H9 (cell line): ENCODE results near the gene PARD3. TPM values are rescaled to one million over a fixed set of nuclear protein-coding genes. Genes with fewer than 3 reads are reported as not detected.

ENCODE experiments used
- DNase-seq: peaks from one replicate; pipeline ENCODE4 v3.0.0-alpha.2; 2017
- H2AFZ ChIP-seq: one replicate; pipeline ENCODE4 v1.6.1; 2013; ENCODE audit warnings: mild to moderate bottlenecking, low read length, control low read depth, moderate library complexity
- H2AK5ac ChIP-seq: 2 replicates; pipeline ENCODE4 v1.6.1; 2013; ENCODE audit warnings: low read length, control low read depth, mixed read lengths; ENCODE audit not compliant: insufficient read length
- H2BK120ac ChIP-seq: one replicate; pipeline ENCODE4 v1.6.1; 2013; ENCODE audit warnings: low read depth, mild to moderate bottlenecking, low read length, control low read depth, inconsistent platforms; ENCODE audit not compliant: poor library complexity, severe bottlenecking
- H2BK12ac ChIP-seq: 2 replicates; pipeline ENCODE4 v1.6.1; 2013; ENCODE audit warnings: low read length, control low read depth, mixed read lengths, low read depth; ENCODE audit not compliant: insufficient read length
- H2BK15ac ChIP-seq: 2 replicates; pipeline ENCODE4 v1.6.1; 2013; ENCODE audit warnings: low read depth, low read length, control low read depth
- H2BK20ac ChIP-seq: one replicate; pipeline ENCODE4 v1.6.1; 2013; ENCODE audit warnings: low read depth, mild to moderate bottlenecking, low read length, control low read depth, inconsistent platforms; ENCODE audit not compliant: poor library complexity, severe bottlenecking
- H2BK5ac ChIP-seq: 2 replicates; pipeline ENCODE4 v1.6.1; 2013; ENCODE audit warnings: low read length, control low read depth, mixed read lengths; ENCODE audit not compliant: insufficient read length
- H3K14ac ChIP-seq: 2 replicates; pipeline ENCODE4 v1.6.1; 2013; ENCODE audit warnings: low read length, control low read depth; ENCODE audit not compliant: insufficient read depth
- H3K18ac ChIP-seq: 2 replicates; pipeline ENCODE4 v1.6.1; 2013; ENCODE audit warnings: low read depth, mild to moderate bottlenecking, mixed read lengths, low read length, control low read depth; ENCODE audit not compliant: insufficient read length
- H3K23ac ChIP-seq: 2 replicates; pipeline ENCODE4 v1.6.1; 2013; ENCODE audit warnings: low read length, control low read depth, mixed read lengths, low read depth; ENCODE audit not compliant: insufficient read length
- H3K23me2 ChIP-seq: 2 replicates; pipeline ENCODE4 v1.6.1; 2013; ENCODE audit warnings: low read depth, mild to moderate bottlenecking, mixed read lengths, low read length, control low read depth; ENCODE audit not compliant: insufficient read length, poor library complexity, severe bottlenecking
- H3K27ac ChIP-seq: 2 replicates; pipeline ENCODE4 v1.5.1; 2013; ENCODE audit warnings: low read length, control low read depth, mixed read lengths, low read depth; ENCODE audit not compliant: insufficient read length
- H3K27me3 ChIP-seq: 2 replicates; pipeline ENCODE4 v1.6.1; 2013; ENCODE audit warnings: low read length, control low read depth, inconsistent platforms; ENCODE audit not compliant: insufficient read depth
- H3K4ac ChIP-seq: 2 replicates; pipeline ENCODE4 v1.6.1; 2013; ENCODE audit warnings: low read depth, mild to moderate bottlenecking, control low read depth, inconsistent platforms, low read length, moderate library complexity
- H3K4me1 ChIP-seq: 2 replicates; pipeline ENCODE4 v1.6.1; 2013; ENCODE audit warnings: low read length, control low read depth, inconsistent platforms; ENCODE audit not compliant: insufficient read depth
- H3K4me2 ChIP-seq: 2 replicates; pipeline ENCODE4 v1.6.1; 2013; ENCODE audit warnings: low read length, control low read depth, mixed read lengths; ENCODE audit not compliant: insufficient read length, insufficient read depth
- H3K56ac ChIP-seq: 2 replicates; pipeline ENCODE4 v1.6.1; 2013; ENCODE audit warnings: low read depth, mild to moderate bottlenecking, mixed read lengths, low read length, control low read depth; ENCODE audit not compliant: insufficient read length
- H3K79me1 ChIP-seq: 2 replicates; pipeline ENCODE4 v1.6.1; 2013; ENCODE audit warnings: low read depth, mild to moderate bottlenecking, moderate library complexity, low read length, control low read depth, inconsistent platforms; ENCODE audit not compliant: insufficient read depth, poor library complexity, severe bottlenecking
- H3K79me2 ChIP-seq: 2 replicates; pipeline ENCODE4 v1.6.1; 2013; ENCODE audit warnings: low read length, control low read depth, inconsistent platforms; ENCODE audit not compliant: insufficient read depth
- H3K9ac ChIP-seq: 2 replicates; pipeline ENCODE4 v1.6.1; 2013; ENCODE audit warnings: low read length, control low read depth, mixed read lengths; ENCODE audit not compliant: insufficient read length; ENCODE audit errors: extremely low read depth
- H3K9me3 ChIP-seq: one replicate; pipeline ENCODE4 v1.6.1; 2013; ENCODE audit warnings: low read depth, low read length, inconsistent platforms; ENCODE audit not compliant: control insufficient read depth
- H3T11ph ChIP-seq: one replicate; pipeline ENCODE4 v1.6.1; 2013; ENCODE audit warnings: mild to moderate bottlenecking, low read length, control low read depth, inconsistent platforms
- H4K20me1 ChIP-seq: one replicate; pipeline ENCODE4 v1.6.1; 2013; ENCODE audit not compliant: control insufficient read depth, insufficient read length, insufficient read depth
- H4K5ac ChIP-seq: 2 replicates; pipeline ENCODE4 v1.6.1; 2013; ENCODE audit warnings: low read depth, mild to moderate bottlenecking, mixed read lengths, low read length, control low read depth; ENCODE audit not compliant: insufficient read length
- H4K8ac ChIP-seq: replicated peaks from 2 replicates; pipeline ENCODE4 v1.6.1; 2013; ENCODE audit warnings: low read length, control low read depth, mixed read lengths, low read depth; ENCODE audit not compliant: insufficient read length
- H4K91ac ChIP-seq: 2 replicates; pipeline ENCODE4 v1.6.1; 2013; ENCODE audit warnings: low read depth, mild to moderate bottlenecking, moderate library complexity, mixed read lengths, low read length, control low read depth; ENCODE audit not compliant: insufficient read length
- H3K27ac Mint-ChIP-seq, 3 experiments: 2 replicates in 2 of 3; 3 replicates in 1 of 3; pipeline ENCODE4 v1.8.0; 2020 to 2021; ENCODE audit warnings: mixed read lengths in 3 of 3, mild to moderate bottlenecking in 1 of 3, moderate library complexity in 1 of 3
- H3K27me3 Mint-ChIP-seq: 2 replicates; pipeline ENCODE4 v1.8.0; 2021; ENCODE audit warnings: low read depth, mild to moderate bottlenecking, moderate library complexity, mixed read lengths
- H3K36me3 Mint-ChIP-seq, 3 experiments: 2 replicates in 2 of 3; 3 replicates in 1 of 3; pipeline ENCODE4 v1.8.0; 2020 to 2021; ENCODE audit warnings: low read depth in 3 of 3, mixed read lengths in 3 of 3; ENCODE audit not compliant: insufficient read depth in 1 of 3
- H3K4me1 Mint-ChIP-seq, 2 experiments: 2 replicates each; pipeline ENCODE4 v1.8.0; 2020; ENCODE audit warnings: mixed read lengths in 2 of 2
- H3K4me3 Mint-ChIP-seq, 2 experiments: 2 replicates in 1 of 2; 3 replicates in 1 of 2; pipeline ENCODE4 v1.8.0; 2020 to 2021; ENCODE audit warnings: mild to moderate bottlenecking in 2 of 2, mixed read lengths in 2 of 2, moderate library complexity in 1 of 2
- H3K9me3 Mint-ChIP-seq, 2 experiments: 2 replicates in 1 of 2; 3 replicates in 1 of 2; pipeline ENCODE4 v1.8.0; 2020; ENCODE audit warnings: mild to moderate bottlenecking in 2 of 2, mixed read lengths in 2 of 2, moderate library complexity in 1 of 2
- CTCF ChIP-seq: fragments of 200-600 bp; sonication (generic); conservative IDR thresholded peaks from 3 replicates; pipeline ENCODE4 v1.8.0; 2021; ENCODE audit warnings: antibody characterized with exemption, mild to moderate bottlenecking
- WGBS: extraction: QIAGEN DNeasy Blood & Tissue Kit; methylation state at CpG from one replicate; pipeline ENCODE4 v1.1.7; 2013; ENCODE audit warnings: missing lambda C conversion rate, low lambda C conversion rate, mixed read lengths; ENCODE audit not compliant: insufficient read length; ENCODE audit errors: extremely low coverage; 5-methylcytosine and 5-hydroxymethylcytosine counted together
- total RNA-seq: library from RNA; stranded (reverse); gene quantifications from 2 replicates; pipeline ENCODE4 v1.2.1, GENCODE V29; 2021

Gene PARD3
- total RNA-seq, 1 experiment from 2014 or later, result 44.7 TPM

DNA sequence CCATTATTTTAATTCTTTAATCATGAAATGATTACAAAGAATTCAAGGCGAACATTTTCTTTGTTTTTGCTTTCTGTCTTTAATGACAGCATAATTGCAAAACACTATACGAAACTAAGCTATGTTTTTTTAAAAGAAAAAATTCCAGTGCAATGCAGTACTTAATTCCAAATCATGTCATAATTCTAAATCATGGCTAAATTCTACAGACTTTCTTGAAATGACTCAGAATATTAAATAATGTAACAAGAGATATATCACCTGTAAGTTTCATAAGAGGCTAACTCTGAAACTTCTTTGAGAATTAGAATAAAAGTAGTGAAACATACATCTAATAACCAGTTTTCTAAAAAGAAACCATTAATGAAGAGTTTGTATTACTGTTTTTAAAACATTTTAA, 671.6 kb downstream of the PARD3 start:
- TF ChIP-seq CTCF, result no peak
- H3K4me1 ChIP-seq, result no peaks in the 10 kb centered on the region
- Mint-ChIP-seq H3K4me1 (peaks cover 13% of the 10 kb centered on the region in 2 experiments), H3K4me3 (no peak overlapping the region), H3K27ac (no peak overlapping the region), H3K36me3 (no peaks in the 10 kb centered on the region), H3K27me3 (no peaks in the 10 kb centered on the region; the same call in 1 of the 2 replicates), H3K9me3 (no peaks in the 10 kb centered on the region)
- no peak overlapping the region for H3T11ph ChIP-seq
- no peak overlapping the region for H4K91ac ChIP-seq
- H2BK12ac ChIP-seq, result no peak overlapping the region
- peaks cover 3% of the 10 kb centered on the region for H3K23me2 ChIP-seq
- H4K20me1 ChIP-seq, result no peaks in the 10 kb centered on the region
- H3K79me2 ChIP-seq, result no peaks in the 10 kb centered on the region
- H3K4me2 ChIP-seq, result no peak overlapping the region
- no peak overlapping the region for H3K9ac ChIP-seq
- H3K23ac ChIP-seq, result no peak overlapping the region
- no peak overlapping the region for H2AFZ ChIP-seq
- H3K27ac ChIP-seq, result no peak overlapping the region
- H4K5ac ChIP-seq, result no peak overlapping the region
- no peak overlapping the region for H2BK120ac ChIP-seq
- no peak overlapping the region for H3K14ac ChIP-seq
- H3K9me3 ChIP-seq, result no peaks in the 10 kb centered on the region
- H3K79me1 ChIP-seq, result no peaks in the 10 kb centered on the region
- H3K56ac ChIP-seq, result no peak overlapping the region
- DNase-seq, result no peak
- no peak overlapping the region for H2BK5ac ChIP-seq
- WGBS, result no CpG with 5 or more reads among the region's 2 CpGs
- H2BK15ac ChIP-seq, result no peak overlapping the region
- no peak overlapping the region for H2BK20ac ChIP-seq
- H3K4ac ChIP-seq, result no peak overlapping the region
- H3K27me3 ChIP-seq, result no peaks in the 10 kb centered on the region
- no peak overlapping the region for H3K18ac ChIP-seq
- H2AK5ac ChIP-seq, result no peak overlapping the region
- no peak overlapping the region for H4K8ac ChIP-seq
